GM18519 (cell line): Measurements from ENCODE around the gene ACTR2.
"Not testable (repeated sequence)": the region's sequence is repeated elsewhere in the genome, so short reads cannot be mapped to it uniquely, and the experiment has no call there.

Source experiments
- ATAC-seq: cut with Tn5 transposase; IDR thresholded peaks from one replicate; pipeline ENCODE4 v1.9.1; 2021; ENCODE audit warnings: mild to moderate bottlenecking, moderate library complexity; ENCODE audit not compliant: unreplicated experiment, low FRiP score

Gene ACTR2

GRCh38 chr2:65227456-65228262 lies at the start of gene ACTR2:
Gene ACTR2 (plus strand): TSS chr2:65227831. CDS start chr2:65227910, 79 bp downstream.
- peak; percentile 80 for ATAC-seq

GRCh38 chr2:65182570-65182969 lies 45.1 kb upstream of the ACTR2 start:
- ATAC-seq = no peak

GRCh38 chr2:65183406-65183805 lies 44.2 kb upstream of the ACTR2 start:
- not testable (repeated sequence) for ATAC-seq

- ATAC-seq = no peak
Observed at GRCh38 chr2:65185012-65185411, 42.6 kb upstream of the ACTR2 start.

- ATAC-seq = no peak
Observed at GRCh38 chr2:65186093-65186868, 41.4 kb upstream of the ACTR2 start.

- ATAC-seq = no peak
Observed at GRCh38 chr2:65186872-65187851, 40.5 kb upstream of the ACTR2 start.

- ATAC-seq = no peak
Observed at GRCh38 chr2:65193446-65193845, 34.2 kb upstream of the ACTR2 start.

GRCh38 chr2:65198737-65199136 lies 28.9 kb upstream of the ACTR2 start:
- ATAC-seq = no peak

GRCh38 chr2:65199166-65199565 lies 28.5 kb upstream of the ACTR2 start:
- ATAC-seq = no peak

- ATAC-seq = no peak
Observed at GRCh38 chr2:65199891-65200290, 27.7 kb upstream of the ACTR2 start.

GRCh38 chr2:65204461-65205210 lies 23.0 kb upstream of the ACTR2 start:
- ATAC-seq = no peak

- ATAC-seq = no peak
Observed at GRCh38 chr2:65212115-65212514, 15.5 kb upstream of the ACTR2 start.

GRCh38 chr2:65212619-65213018 lies 15.0 kb upstream of the ACTR2 start:
- ATAC-seq = no peak

- ATAC-seq = no peak
Observed at GRCh38 chr2:65213035-65213434, 14.6 kb upstream of the ACTR2 start.

GRCh38 chr2:65214361-65214760 lies 13.3 kb upstream of the ACTR2 start:
- ATAC-seq = no peak

- ATAC-seq = no peak
Observed at GRCh38 chr2:65214843-65215242, 12.8 kb upstream of the ACTR2 start.

GRCh38 chr2:65215946-65216345 lies 11.7 kb upstream of the ACTR2 start:
- ATAC-seq = no peak

GRCh38 chr2:65220432-65221131 lies 7.0 kb upstream of the ACTR2 start:
- no peak for ATAC-seq

- ATAC-seq = not testable (repeated sequence)
Observed at GRCh38 chr2:65221275-65221674, 6.4 kb upstream of the ACTR2 start.
